CD4-positive, alpha-beta T cell treated with Interleukin-15 for 4 hours (primary cell): ENCODE measurements around the gene EML1.

Experiments
- DNase-seq: peaks from one replicate; pipeline ENCODE4 v3.0.0-alpha.2; 2020; ENCODE audit warnings: low spot score

Gene EML1

DNA sequence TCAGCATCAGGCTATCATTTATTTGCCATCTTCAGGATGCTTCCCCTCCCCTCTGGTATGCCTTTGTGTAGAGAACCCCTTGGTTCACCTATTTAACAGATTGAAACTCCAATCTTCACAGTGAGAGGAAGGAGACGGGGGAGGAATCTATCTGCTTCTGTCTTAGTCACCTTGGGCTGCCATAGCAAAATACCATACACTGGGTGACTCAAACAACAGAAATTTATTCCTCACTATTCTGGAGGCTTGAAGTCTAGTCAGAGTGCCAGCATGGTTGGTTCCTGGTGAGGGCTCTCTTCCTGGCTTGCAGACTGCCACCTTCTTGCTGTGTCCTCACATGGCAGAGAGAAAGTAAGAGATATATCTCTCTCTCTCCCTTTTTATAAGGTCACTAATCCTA, 13.5 kb upstream of the EML1 start:
- no peak for DNase-seq

DNA sequence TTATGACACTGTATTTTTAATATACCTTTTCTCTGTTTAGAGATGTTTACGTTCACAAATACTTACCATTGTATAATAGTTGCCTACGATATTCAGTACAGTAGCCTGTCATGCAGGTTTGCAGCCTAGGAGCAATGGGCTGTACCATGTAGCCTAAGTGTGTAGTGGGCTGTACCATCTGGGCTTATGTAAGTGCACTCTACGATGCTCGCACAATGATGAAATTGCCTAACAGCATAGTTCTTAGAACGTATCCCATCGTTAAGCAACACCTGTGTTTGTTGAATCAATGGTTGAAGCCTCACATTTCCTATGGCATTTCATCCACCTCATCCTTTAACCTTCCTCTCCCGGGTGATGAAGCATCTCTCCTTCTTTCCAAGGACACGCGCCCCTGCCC, 12.5 kb upstream of the EML1 start:
- no peak for DNase-seq

DNA sequence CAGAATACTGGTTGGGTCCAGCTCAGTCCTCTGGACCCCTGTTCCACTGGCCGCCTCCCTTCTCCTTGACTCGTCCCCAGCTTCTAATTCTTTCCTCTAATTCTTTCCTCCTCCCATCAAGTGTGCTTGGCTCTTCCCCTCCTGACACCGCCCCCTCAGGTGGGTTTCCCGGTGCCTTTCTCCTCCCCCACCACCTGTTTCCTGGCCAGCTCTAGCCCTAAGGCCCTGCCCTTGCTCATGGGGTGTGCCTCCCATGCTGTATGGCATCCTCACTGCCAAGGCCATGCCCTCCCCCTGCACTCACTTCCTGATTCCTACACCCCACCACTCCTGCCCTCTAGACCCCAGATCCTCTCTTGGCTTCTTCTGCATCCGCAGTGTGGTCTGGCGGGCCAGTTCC, 12.1 kb upstream of the EML1 start:
- DNase-seq, result no peak

DNA sequence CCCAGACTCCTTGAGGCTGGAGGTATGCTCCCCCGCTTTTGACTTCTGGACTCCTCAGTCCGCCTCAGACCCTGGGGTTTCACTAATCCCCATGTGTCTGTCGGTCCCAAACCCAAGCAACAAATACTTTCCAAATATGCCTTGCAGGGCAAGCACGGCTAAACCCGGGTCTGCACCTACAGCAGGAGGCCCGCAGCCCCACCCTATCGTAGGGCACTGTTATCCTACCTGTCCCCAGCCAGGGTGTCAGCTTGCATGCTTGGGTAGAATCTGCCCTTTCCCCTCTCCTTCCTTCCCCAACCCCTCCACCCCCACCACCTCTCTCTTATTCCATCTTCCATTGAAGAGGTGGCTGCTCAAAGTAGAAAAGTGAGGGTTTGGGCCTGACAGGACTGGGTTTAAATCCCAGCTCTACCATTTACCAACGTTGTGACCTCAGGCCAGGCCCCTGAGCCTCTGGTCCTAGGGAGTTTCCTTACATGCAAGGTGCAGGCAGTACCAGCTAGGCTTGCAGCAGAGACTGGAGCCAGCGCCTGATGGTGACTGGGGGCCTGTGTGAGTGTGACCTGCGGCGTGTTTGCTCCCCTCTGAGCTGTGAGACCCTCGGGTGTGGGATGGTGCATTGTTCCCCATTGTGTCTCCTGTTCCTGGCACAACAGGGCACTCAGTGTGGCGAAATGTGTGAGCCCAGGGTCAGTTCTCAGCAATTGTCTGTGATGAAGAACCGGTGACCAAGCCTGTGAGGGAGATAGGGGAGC, 11.2 kb upstream of the EML1 start:
- DNase-seq, result no peak

- no peak for DNase-seq
Observed at GRCh38 chr14:99784508-99784907, 8.7 kb upstream of the EML1 start.

GRCh38 chr14:99785426-99785825, 7.8 kb upstream of the EML1 start:
- no peak for DNase-seq

GRCh38 chr14:99786511-99786989, 6.7 kb upstream of the EML1 start:
- no peak for DNase-seq

DNA sequence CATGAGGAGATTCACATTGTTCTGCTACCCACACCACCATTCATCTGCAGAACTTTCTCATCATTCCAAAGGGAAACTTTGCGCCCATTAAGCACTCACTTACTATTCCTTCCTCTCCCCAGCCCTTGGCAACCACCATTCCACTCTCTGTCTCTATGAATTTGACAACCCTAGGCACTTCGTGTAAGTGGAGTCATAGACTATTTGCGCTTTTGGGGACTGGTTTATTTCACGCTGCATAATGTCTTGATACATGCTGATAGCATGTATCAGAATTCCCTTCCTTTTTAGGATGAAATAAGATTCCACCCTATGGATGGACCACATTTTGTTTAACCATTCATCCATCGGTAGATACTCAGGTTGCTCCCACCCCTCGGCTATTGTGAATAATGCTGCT, 4.5 kb upstream of the EML1 start:
- DNase-seq, result no peak

- DNase-seq, result no peak
Observed at GRCh38 chr14:99789581-99789980, 3.6 kb upstream of the EML1 start.

GRCh38 chr14:99790201-99790977, 2.8 kb upstream of the EML1 start:
- no peak for DNase-seq

DNA sequence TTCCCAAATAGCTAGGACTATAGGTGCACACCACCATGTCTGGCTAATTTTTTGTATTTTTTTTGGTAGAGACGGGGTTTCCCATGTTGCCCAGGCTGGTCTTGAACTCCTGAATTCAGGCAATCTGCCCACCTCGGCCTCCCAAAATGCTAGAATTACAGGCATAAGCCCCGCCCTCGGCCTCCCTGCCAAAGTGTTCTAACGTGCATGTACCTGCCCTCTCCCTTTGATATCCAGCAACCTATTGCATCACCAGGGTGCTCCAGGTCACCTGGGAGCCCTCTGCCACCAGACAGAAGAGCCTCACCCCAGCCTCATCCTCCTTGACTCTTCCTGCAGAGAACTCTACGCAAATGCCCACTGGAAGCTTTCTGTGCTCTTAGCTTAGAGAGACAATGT, 2.2 kb upstream of the EML1 start:
- no peak for DNase-seq

DNA sequence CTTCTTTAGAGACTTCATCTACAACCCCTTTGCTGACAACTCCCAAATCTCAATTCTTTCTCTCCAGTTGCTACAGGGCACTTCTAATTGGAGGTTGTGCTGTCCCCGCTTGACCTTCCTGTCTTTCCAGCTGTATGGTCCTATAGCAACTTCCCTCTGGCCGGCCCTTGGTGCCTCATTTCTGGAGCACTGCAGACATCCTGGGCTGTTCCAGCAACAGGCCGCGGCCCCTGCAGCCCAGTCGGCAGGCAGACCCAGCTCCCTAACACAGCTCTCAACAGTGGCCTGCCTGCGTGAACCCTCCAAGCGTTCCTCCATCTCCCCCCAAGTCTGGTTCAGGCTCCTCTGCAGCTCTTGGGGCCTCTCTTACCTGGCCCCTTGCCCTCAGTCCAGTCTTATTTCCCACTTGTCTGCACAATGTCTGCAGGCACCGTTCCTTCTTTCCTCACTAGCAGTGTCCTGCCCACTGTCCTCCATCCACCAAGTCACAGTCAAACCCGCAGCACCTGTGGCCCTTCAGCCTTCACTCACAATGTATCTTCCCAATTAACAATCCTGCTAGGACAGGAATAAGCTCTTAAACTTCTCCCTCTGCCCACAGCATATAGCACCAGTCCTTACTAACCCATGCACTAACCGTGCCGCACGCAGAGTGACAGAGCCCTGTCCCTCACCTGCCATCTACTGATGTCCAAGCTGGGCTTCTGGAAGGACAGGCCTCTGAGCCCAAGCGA, 1.6 kb upstream of the EML1 start:
- no peak for DNase-seq

DNA sequence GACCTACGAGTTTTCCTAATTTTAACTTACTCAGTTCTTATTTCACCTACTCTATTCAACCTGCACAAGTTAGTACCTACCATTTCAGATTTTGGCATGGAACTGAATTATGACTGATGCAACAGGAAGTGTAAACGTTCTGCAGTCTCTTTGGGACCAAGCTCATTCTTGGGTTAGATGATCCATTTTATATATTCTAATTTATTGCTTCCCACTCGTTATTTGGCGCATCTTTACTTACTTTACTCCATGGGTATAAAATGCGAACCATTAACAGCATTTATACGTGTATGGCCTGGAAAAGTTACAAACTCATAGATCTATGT, 1.0 kb upstream of the EML1 start:
- no peak for DNase-seq

- DNase-seq, result no peak
Observed at GRCh38 chr14:99792551-99793212, 531 bp upstream of the EML1 start.

GRCh38 chr14:99794151-99794780, 1.1 kb downstream of the EML1 start:
- DNase-seq, result no peak

GRCh38 chr14:99795046-99795445, 1.8 kb downstream of the EML1 start:
- DNase-seq, result no peak

DNA sequence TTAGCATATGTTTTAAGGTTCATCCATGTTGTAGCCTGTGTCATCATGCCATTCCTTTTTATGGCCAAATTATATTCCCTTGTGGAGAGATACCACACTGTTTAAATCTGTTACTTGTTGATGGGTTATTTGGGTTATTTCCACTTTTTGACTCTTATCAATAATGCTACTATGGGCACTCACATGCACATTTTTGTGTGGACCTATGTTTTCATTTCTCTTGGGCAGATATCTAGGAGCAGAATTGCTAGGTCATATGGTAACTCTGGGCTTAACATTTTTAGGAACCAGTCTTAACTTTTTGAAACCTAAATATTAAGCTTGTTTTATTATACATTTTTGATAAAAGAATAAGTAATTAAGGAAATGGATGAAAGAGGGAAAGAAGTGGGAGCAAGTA, 4.0 kb downstream of the EML1 start:
- no peak for DNase-seq

DNA sequence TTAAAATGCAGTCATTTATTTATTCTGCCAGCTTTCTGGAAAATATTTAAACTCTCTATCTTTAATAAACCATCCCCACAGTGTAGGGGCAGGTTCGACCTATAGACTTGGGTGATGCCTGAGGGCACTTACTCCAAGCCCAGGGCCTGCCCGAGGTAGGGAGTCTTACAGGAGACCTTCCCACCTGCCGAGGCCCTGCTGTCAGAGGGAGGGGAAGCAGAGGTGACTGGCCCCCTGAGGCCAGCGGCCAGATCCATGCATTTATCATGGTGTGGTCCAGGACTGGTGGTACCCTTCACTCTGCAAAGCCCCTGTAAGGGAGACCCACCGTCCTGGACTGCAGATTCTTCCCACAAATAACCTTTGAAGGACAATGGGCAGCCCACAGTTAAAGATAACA, 7.6 kb downstream of the EML1 start:
- DNase-seq, result no peak

DNA sequence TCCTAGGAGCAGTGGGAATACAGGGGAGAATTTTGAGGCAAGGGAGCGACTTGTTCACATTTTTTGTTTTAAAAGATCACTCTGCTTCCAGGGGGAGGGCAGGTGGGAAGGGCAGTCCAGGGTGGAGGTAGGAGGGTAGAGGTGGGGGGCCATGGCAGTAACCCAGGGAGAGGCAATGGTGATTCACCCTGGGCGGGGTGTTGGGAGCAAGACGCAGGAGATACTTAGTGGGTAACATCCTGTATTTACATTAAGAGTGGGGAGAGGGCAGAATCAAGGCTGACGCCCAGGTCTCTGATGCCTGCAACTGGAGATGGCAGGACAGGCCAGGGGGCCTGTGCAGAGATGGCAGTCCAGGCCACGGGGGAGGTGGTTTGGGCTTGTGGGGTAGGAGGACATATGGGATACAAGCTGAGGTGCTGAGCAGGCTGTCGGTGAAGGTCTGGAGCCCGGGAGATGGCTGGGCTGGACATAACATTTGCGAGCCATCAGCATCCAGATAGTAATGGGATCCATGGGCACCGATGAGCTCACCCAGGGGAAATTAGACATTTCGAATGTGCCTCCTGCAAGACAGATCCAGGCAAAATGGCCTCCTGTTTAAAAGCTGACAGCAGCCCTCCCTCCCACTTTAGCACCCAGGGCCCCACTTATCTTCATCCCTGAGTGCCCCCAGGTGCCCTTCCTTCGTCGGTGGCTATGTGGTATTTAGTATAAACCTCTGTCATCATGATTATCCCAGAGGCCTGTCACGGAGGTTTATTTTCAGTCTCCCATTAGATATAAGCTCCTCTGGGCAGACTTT, 9.3 kb downstream of the EML1 start:
- DNase-seq, result no peak

GRCh38 chr14:99803106-99803775, 10.0 kb downstream of the EML1 start:
- no peak for DNase-seq

GRCh38 chr14:99803803-99804202, 10.6 kb downstream of the EML1 start:
- DNase-seq, result no peak
